Stomach (tissue), 9 donors: Measurements from ENCODE around the gene HOXD3. TPM values are rescaled to one million over a fixed set of nuclear protein-coding genes. Genes with fewer than 3 reads are reported as not detected.
A peak's percentile ranks its signal among the peaks of the same experiment; 100 is the strongest.

ENCODE experiments used
- DNase-seq, 2 donors: peaks; one replicate each; pipeline versions ENCODE4 v3.0.0 to v3.0.0-alpha.2; 2013 to 2019
- H3K27ac ChIP-seq, 5 donors: fragments of 200-600 bp in 4 of 5; sonication (generic) in 4 of 5; one replicate each; pipeline ENCODE4 v1.5.1; 2013 to 2019; ENCODE audit warnings: mild to moderate bottlenecking in 1 of 5, moderate library complexity in 1 of 5
- H3K27me3 ChIP-seq, 3 donors: fragments of 200-600 bp; sonication (generic); one replicate each; pipeline ENCODE4 v1.5.1; 2017 to 2019; ENCODE audit warnings: mixed run types in 1 of 3
- H3K36me3 ChIP-seq, 4 donors: fragments of 200-600 bp; sonication (generic); 1 replicate in 3 of 4; 2 replicates in 1 of 4; pipeline ENCODE4 v1.5.1; 2016 to 2019
- H3K4me1 ChIP-seq, 4 donors: fragments of 200-600 bp; sonication (generic); one replicate each; pipeline ENCODE4 v1.5.1; 2016 to 2019
- H3K4me3 ChIP-seq, 4 donors: fragments of 200-600 bp; sonication (generic) in 3 of 4; one replicate each; pipeline ENCODE4 v1.5.1; 2016 to 2019; ENCODE audit warnings: mild to moderate bottlenecking in 1 of 4
- H3K9me3 ChIP-seq, 4 donors: fragments of 200-600 bp; sonication (generic); one replicate each; pipeline ENCODE4 v1.5.1; 2016 to 2019
- EP300 ChIP-seq: sonication (generic); formaldehyde crosslinking; IDR thresholded peaks from one replicate; pipeline ENCODE4 v1.6.1; 2017; ENCODE audit warnings: antibody characterized with exemption
- POLR2A ChIP-seq, 4 donors: fragments of 450-650 bp; IDR thresholded peaks; one replicate each; pipeline ENCODE4 v1.6.1; 2016; ENCODE audit warnings: antibody characterized with exemption in 4 of 4, control low read depth in 2 of 4, mild to moderate bottlenecking in 1 of 4, moderate library complexity in 1 of 4
- POLR2AphosphoS5 ChIP-seq, 3 donors: sonication (generic); formaldehyde crosslinking; IDR thresholded peaks; one replicate each; pipeline ENCODE4 v1.6.1; 2016; ENCODE audit warnings: antibody characterized with exemption in 3 of 3
- WGBS, 5 donors: extraction: QIAGEN DNeasy Blood & Tissue Kit in 3 of 5; methylation state at CpG; one replicate each; pipeline versions ENCODE4 v1.1.5 to v1.1.7; 2013 to 2018; 5-methylcytosine and 5-hydroxymethylcytosine counted together
- intact Hi-C: fragments of 100-400 bp; cut with DNase I; formaldehyde crosslinking; loops from one replicate; pipeline ENCODE4 v1.15.1; 2023; ENCODE audit warnings: low total_unique reads
- polyA plus RNA-seq, 3 donors: library from polyadenylated mRNA; stranded (reverse); fragments of 200-250 nt; gene quantifications; one replicate each; pipeline ENCODE4 v1.2.3, GENCODE V29; 2013
- total RNA-seq, 5 donors: library from RNA; depleted of rRNA; stranded (reverse); fragments of >200 nt; gene quantifications; one replicate each; pipeline versions ENCODE4 v1.1.0 to v1.2.3, GENCODE V29; 2014 to 2016
- TF ChIP-seq, protein P1 (sequence below), 7 experiments: fragments of 450-650 bp in 4 of 7; fragments of 200-600 bp in 3 of 7; sonication (generic) in 3 of 7; IDR thresholded peaks; one replicate each; pipeline ENCODE4 v1.5.1; 2016 to 2019; ENCODE audit warnings: antibody characterized with exemption in 7 of 7, control low read depth in 2 of 7, mild to moderate bottlenecking in 1 of 7
- donor health status: healthy with polysubstance abuse.
- donor health status: Bipolar disorder and iron deficiency.
- donor health status: healthy.

Gene HOXD3
- total and polyA plus RNA-seq, 8 donors, result 0.44 to 11.0 (median 2.0) TPM; not detected in 2

DNA sequence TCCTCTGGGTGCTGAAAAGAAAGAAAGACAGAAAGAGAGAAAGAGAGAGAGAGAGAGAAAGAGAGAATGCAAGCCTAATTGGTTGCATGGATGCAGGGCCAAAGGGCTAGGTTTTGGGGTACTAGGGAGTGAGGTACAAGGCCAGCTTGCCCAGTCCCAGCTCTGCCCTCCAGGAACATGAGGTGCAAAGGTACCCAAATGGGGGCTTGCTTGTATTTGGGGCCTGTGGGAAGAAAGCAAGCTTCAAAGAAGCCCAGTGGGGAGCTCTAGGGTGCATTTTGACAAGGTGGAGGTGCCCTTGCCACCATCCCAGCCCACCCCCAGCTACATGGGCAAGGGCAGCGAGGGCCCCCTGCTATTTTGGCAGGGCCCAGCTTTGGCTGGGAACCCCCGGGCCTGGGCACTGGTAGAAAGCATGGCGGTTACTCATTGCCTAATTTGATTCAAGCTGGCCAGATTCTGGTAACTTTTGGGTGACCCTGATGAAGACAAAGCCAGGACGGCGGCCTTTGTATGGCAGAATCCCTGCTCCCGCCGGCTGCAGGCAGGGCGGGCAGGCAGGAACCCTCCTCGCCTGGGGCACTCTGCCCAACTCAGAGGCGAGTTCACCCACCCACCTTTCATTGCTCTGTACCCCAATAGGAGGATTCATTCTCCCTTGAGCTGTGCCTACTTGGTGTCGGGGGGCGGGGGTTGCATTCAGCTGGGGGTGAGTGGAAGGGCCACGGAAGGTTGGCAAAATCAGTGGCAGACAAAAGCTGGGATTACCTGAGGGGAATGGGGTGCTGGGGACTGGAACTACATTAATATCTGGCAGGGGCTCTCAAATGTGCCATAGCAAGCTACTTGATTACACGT lies 6.3 kb upstream of the HOXD3 start:
- H3K27ac ChIP-seq, result no peak overlapping the region
- no peak overlapping the region for H3K4me3 ChIP-seq
- peaks cover 0 to 22% (median 9%) of the 10 kb centered on the region in 4 donors for H3K4me1 ChIP-seq
- DNase-seq, result peak in 1 of 2 donors; percentile 14
- intact Hi-C loops, result no loop called here
- no peaks in the 10 kb centered on the region for H3K36me3 ChIP-seq
- TF ChIP-seq POLR2A (IDR thresholded peaks at IDR 0.05) (no peak), POLR2AphosphoS5 (IDR thresholded peaks at IDR 0.05) (no peak)
- peaks cover 27 to 100% (median 97%) of the 10 kb centered on the region in 3 donors for H3K27me3 ChIP-seq
- no peaks in the 10 kb centered on the region for H3K9me3 ChIP-seq
- 17 to 36% (median 21%) methylated on average over 6 to 14 of the region's 14 CpGs for WGBS, 5 donors

DNA sequence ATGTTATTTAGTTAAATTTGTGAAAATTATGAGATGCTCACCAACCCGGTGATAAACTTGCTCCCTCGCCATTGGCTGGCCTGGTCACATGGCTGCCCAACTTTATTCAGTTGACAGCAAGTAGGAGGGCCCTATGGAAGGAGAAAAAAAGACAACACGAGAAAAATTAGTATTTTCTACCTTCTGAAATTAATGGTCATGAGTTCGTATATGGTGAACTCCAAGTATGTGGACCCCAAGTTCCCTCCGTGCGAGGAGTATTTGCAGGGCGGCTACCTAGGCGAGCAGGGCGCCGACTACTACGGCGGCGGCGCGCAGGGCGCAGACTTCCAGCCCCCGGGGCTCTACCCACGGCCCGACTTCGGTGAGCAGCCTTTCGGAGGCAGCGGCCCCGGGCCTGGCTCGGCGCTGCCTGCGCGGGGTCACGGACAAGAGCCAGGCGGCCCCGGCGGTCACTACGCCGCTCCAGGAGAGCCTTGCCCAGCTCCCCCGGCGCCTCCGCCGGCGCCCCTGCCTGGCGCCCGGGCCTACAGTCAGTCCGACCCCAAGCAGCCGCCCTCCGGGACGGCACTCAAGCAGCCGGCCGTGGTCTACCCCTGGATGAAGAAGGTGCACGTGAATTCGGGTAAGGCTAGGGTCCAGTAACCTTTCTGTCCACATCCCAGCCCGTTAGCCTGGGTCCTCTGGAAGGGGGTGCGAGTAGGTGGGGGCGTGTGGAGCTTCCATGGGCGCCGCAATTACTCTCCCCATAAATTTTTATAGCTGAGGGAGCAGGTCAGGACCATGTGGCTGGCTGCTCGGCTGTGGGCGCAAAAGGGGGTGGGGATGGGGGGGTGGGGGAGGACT lies 5.4 kb upstream of the HOXD3 start, which contains the start of gene HOXD4:
HOXD4 (plus strand) TSS at position 109 of the 846 bp plus-strand sequence; CDS start at position 193, 84 bp downstream.
- WGBS, 5 donors, result 6 to 19% (median 7%) methylated on average over 35 to 55 of the region's 55 CpGs
- H3K4me1 ChIP-seq, result peaks cover 0 to 23% (median 10%) of the 10 kb centered on the region in 4 donors
- intact Hi-C loops, result no loop called here
- no peaks in the 10 kb centered on the region for H3K36me3 ChIP-seq
- no peaks in the 10 kb centered on the region for H3K9me3 ChIP-seq
- TF ChIP-seq, protein P1, sequence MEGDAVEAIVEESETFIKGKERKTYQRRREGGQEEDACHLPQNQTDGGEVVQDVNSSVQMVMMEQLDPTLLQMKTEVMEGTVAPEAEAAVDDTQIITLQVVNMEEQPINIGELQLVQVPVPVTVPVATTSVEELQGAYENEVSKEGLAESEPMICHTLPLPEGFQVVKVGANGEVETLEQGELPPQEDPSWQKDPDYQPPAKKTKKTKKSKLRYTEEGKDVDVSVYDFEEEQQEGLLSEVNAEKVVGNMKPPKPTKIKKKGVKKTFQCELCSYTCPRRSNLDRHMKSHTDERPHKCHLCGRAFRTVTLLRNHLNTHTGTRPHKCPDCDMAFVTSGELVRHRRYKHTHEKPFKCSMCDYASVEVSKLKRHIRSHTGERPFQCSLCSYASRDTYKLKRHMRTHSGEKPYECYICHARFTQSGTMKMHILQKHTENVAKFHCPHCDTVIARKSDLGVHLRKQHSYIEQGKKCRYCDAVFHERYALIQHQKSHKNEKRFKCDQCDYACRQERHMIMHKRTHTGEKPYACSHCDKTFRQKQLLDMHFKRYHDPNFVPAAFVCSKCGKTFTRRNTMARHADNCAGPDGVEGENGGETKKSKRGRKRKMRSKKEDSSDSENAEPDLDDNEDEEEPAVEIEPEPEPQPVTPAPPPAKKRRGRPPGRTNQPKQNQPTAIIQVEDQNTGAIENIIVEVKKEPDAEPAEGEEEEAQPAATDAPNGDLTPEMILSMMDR (IDR thresholded peaks at IDR 0.05), result no peak
- peak within 1 kb of the TSS; percentile 1 to 33 (median 6) for H3K4me3 ChIP-seq
- peak in 1 of 2 donors; percentile 20 for DNase-seq
- no peak within 1 kb of the TSS for H3K27ac ChIP-seq
- H3K27me3 ChIP-seq, result peaks cover 32 to 100% (median 97%) of the 10 kb centered on the region in 3 donors

DNA sequence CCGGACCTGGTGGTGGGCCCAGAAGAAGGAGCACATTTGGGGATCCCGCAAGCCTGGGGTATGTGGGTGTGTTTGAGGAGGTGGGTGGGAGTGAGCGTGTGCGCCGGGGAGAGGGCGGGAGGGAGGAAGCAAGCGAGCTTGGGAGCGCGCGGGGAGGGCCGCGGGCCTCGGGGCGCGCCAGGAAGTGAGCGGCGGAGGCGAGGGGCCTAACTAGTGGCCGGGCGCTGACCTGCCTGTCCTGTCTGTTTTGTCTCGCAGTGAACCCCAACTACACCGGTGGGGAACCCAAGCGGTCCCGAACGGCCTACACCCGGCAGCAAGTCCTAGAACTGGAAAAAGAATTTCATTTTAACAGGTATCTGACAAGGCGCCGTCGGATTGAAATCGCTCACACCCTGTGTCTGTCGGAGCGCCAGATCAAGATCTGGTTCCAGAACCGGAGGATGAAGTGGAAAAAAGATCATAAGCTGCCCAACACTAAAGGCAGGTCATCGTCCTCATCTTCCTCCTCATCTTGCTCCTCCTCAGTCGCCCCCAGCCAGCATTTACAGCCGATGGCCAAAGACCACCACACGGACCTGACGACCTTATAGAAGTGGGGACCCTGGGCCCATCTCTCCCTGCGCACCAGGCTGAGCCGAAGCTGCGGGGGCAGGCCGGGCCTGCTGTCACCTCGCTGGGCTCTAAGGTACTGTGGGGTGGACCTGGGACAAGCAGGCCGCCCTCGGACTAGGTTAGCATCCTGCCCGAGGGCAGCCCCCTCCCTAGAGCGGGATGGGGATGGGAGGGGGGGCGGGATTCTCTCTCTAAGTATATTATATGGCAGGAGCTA lies 4.5 kb upstream of the HOXD3 start:
- 6 to 13% (median 11%) methylated on average over 43 to 48 of the region's 48 CpGs for WGBS, 5 donors
- peak in 1 of 2 donors; percentile 17 for DNase-seq
- Histone ChIP-seq H3K4me3 (peak overlapping the region in 2 of 4 donors; percentile 3 to 8), H3K27ac (no peak overlapping the region), H3K27me3 (peaks cover 38 to 100% (median 97%) of the 10 kb centered on the region in 3 donors), H3K36me3 (no peaks in the 10 kb centered on the region), H3K4me1 (peaks cover 0 to 32% (median 18%) of the 10 kb centered on the region in 4 donors), H3K9me3 (peaks cover 0 to 8% (median 0%) of the 10 kb centered on the region in 4 donors)
- TF ChIP-seq, protein P1 (IDR thresholded peaks at IDR 0.05), result no peak
- no peak for TF ChIP-seq POLR2A (IDR thresholded peaks at IDR 0.05)
- no peak for TF ChIP-seq EP300
- no peak for TF ChIP-seq POLR2AphosphoS5 (IDR thresholded peaks at IDR 0.05)
- intact Hi-C loops, result no loop called here

DNA sequence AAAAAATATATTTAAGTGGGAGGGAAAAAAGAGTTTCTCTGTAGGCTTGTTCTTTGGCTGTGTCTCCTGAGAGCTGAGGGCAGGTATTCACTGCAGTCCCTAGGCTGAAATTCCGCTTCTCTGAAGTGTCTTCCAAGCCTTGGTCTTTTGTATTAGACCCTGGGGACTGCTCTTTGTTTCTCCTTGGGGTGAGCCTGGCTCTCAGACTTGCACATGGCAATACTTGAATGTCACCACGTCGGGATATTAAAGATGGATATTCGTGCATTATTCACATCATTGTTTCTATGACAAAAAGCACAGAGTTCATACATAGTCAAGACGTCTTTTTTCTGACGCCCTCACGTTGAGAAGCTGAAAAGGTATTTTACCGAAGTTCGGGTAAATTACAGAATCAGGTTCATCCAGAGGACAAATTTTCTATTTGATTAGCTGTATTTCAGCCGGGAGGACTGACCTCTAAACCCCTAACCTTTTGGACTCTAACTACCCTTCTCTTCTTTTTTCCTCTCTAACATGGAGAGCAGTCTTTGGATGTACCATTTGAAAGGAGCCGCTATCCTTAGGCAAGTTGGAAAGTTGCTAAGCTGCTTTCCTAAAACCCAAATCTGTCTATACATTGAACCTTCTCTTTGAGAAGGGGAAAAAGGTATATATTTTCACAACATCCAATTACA lies 2.4 kb upstream of the HOXD3 start:
- 10 to 31% (median 20%) methylated on average over 11 of the region's 11 CpGs for WGBS, 5 donors
- no peak for DNase-seq
- TF ChIP-seq EP300 (no peak), POLR2A (IDR thresholded peaks at IDR 0.05) (no peak), POLR2AphosphoS5 (IDR thresholded peaks at IDR 0.05) (no peak)
- TF ChIP-seq, protein P1 (IDR thresholded peaks at IDR 0.05), result no peak
- H3K9me3 ChIP-seq, result peaks cover 0 to 8% (median 0%) of the 10 kb centered on the region in 4 donors
- no peaks in the 10 kb centered on the region for H3K36me3 ChIP-seq
- intact Hi-C loops, result no loop called here
- H3K4me1 ChIP-seq, result peaks cover 3 to 46% (median 32%) of the 10 kb centered on the region in 4 donors
- no peak overlapping the region for H3K4me3 ChIP-seq
- peaks cover 40 to 100% (median 97%) of the 10 kb centered on the region in 3 donors for H3K27me3 ChIP-seq
- H3K27ac ChIP-seq, result no peak overlapping the region
